NCI-H146 (cell line): ENCODE results near the gene IFT122.

ENCODE experiments used
- DNase-seq: peaks from one replicate; lab custom pipeline; 2025; lab: John Stamatoyannopoulos, UW

Gene IFT122

DNA sequence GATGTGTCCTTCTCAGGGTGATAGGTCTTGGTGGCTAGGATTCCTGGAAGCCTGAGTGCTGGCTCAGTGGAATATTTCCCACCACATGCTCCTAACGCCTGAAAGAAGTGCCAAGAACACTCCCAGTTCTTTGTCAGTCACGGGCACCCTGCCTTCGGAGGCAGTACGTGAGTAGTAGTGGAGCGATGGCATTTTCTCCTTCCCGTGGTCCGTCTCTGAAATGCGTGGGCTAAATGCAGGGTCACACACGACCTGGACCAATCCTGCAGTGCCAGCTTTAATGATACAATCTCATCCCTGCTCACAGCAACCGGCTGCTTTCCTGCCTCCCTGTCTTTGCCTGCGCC is 117.5 kb downstream of the IFT122 start:
- DNase-seq, result no peak

DNA sequence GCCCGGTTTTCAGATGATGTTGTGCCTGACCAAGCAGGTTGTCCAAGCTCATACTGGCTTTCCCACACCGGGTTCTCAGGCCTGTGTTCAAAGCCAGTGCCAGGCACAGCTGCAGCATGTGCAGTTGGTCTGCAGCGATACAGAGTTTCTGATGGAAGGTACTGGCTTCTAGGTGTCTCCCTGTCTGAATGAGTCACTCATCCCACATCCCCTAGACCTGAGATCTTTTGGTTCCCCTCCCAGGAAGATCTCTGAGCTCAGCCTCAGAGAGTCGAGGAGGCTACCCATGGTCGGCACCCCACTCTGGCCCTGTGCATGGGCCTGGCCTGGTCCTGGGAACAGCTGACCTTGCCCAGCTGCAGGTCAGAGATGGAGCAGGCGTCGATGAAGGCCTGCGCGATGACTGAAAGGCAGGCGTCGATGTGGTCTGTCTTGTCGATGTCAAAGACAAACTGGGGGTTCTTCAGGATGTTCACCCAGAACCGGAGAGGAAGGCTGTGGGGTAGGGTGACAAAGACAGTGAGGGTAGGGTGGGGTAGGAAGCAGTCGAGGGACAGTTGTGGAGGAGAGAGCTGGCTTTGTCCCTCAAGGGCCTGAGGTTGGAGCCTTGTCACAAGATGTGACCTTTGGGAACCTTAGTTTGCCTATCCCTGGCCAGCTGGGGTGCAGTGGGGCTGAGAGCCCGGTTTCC is 118.2 kb downstream of the IFT122 start:
- DNase-seq, result no peak

DNA sequence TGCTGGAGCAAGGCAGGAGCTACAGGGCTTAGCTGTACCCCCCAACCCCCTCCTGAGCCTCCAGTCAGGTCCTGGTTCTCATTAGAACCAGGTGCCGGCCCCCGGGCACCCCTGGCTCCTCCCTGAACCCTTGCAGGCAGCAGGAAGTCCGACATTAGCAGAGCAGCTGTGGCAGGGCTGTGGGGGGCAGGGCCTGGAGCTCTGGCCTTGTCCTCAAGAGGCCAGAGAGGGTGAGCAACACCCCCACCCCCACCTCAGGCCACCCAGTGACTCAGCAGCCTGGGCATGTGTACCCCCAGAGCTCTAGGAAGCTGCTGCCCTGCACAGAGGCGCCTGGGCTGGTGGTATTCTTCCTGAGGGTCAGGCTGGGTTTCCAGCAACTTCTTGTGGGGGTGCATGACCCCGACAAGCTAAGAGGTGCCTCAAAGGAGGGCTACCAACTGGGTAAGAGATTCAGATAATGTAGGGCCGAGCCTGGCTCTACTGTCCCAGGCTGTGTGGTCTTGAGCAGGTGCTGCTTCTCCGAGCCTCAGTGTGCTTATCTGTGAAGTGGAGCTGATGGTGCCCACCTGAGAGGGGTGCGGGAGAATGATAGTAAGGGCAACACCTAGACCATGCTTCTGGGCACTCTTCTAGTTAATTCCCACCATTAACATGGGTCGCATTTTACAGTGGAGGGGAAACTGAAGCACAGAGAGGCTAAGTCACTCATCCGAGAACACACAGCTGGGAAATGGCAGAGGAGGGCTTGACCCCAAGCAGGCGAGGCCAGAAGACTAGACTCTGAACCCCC is 118.9 kb downstream of the IFT122 start:
- DNase-seq, result no peak

DNA sequence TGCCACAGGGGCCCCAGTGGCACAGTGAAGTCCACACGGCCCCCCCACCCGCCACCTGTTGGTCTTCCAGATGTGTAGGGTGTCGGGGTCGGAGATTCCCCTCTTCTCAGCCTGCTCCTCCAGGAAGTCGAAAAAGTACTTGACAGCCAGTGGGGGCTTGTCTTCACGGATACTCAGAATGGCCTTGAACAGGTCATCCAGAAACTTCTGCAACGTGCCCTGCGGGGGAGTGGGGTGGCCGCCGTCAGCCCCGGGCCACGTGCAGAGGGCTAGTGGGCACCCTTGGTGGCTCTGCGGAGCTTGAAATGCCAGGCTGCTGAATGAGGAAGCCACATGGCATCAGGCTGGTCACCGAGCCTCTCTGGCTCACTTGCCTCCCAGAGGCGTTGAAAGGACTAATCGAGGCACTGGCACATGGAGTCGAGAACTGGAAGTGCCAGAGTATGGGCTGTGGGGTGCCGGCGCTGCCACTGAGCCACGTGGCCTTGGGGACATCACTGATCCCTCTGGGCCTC is 119.6 kb downstream of the IFT122 start:
- DNase-seq, result no peak

DNA sequence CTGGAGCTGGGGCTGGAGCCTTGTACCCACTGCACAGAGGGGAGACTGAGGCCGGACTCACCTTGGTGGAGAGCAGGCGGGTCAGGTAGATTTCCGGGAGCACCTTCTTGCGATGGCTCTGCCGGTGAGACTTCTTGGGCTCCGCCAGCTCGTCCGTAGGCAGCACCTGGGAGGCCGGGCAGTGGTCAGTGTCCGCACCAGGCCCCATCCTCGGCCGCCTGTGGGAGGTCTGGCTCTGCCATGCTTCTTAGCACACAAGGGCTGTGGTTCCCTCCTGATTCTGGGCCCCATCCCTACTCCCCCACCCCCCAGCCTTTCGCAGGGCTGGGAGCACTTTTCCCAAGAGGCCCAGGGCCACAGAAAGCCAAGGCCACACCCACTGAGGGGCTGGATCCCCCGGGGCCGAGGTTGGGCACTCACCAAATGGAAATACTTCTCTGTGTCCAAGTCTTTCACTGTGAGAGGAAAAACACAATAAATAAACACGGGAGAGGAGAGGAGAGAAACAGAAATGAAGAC is 120.3 kb downstream of the IFT122 start:
- no peak for DNase-seq

DNA sequence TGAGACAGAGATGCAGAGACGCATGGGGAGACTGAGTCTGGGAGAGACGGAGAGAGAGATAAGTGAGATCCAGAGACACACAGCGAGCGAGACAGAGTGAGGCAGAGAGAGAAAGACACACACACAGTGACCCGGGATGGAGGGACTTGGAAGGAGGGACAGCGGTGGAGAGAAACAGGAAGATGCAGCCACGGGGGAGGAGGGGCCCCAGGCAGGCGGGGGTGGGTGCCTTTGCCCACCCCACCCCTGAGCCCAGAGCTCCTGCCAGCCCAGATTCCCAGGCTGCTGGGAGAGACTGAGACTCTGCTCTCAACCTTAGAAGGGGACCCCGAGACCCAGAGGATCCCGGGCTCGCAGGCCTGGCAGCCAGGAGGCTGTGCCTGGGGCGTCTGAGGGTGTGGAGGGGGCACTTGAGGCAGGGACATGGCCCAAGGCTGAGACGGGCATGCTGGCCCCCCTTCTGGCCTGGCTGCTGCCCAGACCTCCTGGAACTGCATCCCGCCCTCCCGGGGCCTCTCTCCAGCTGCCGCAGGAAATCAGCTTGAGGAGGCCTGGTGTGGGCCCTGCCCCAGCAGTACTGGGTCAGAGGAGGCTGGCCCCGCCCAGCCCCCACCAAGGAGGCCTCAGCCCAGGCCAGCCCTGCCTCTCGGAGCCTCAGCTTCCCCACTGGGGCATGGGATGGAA is 121.0 kb downstream of the IFT122 start:
- DNase-seq, result no peak

DNA sequence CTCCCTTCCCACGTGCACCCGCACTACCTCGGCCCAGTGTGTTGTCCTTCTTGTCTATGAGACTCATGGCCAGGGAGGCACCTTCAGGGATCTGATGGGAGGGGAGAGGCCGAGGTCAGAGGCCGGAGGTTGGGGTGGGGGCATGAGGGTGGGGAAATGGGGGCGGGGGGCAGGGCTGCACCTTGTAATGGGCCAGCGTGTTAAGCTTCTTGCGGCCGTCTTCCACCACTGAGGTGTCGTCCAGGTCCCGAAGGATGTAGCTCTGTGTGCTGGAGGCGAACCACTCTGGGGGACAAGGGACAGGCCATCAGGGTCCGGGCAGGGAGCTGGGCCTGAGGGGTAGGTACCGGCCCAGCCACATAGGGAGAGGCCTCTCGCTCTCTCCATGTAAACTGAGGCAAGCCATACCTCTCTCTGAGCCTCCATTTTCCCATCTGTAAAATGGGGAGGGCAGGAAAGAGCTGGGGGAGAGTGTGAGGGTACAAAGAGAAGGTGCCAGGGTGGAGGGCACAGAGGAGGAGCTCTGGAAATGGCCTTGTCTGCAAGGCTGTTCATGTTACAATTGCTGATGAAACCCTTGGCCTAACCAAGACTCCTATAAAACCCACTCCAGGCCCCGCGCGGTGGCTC is 121.7 kb downstream of the IFT122 start:
- DNase-seq, result no peak

DNA sequence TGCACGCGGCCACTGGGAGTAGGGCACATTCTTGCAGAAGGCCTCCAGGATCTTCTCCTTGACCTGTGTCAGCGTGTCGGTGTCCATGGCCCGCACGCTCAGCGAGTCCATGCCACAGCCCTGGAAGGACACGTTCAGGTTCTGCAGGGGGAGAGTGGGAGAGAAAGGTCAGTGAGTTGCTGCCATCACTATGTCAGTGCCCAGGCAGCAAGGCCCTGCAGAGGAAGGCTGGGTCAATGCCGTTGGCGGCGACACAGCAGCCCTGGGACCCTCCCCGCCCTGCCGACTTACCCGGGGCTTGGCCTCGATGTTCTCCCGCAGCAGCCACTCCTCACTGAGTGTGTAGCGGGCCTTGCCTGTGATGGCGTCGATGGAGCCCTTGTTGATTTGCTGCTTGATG is 122.8 kb downstream of the IFT122 start:
- no peak for DNase-seq

DNA sequence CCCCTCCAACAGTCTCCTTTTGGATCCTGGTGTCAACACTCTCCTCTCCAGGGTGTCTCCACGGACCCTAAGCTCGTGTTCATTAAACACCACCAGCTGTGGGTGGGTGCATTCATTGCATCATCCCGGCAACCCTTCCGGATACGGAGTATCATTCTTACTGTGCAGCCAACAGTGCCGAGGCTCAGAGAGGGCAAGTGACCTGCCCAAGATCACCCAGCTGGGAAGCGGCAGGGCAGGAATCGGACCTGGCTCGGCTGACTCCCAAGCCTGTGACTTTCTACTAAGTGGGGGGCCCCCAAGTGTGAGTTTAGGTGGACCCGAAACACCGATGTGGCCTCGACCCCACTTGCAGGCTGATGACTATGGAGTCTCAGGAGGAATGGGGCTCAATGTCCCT is 123.3 kb downstream of the IFT122 start:
- DNase-seq, result no peak

DNA sequence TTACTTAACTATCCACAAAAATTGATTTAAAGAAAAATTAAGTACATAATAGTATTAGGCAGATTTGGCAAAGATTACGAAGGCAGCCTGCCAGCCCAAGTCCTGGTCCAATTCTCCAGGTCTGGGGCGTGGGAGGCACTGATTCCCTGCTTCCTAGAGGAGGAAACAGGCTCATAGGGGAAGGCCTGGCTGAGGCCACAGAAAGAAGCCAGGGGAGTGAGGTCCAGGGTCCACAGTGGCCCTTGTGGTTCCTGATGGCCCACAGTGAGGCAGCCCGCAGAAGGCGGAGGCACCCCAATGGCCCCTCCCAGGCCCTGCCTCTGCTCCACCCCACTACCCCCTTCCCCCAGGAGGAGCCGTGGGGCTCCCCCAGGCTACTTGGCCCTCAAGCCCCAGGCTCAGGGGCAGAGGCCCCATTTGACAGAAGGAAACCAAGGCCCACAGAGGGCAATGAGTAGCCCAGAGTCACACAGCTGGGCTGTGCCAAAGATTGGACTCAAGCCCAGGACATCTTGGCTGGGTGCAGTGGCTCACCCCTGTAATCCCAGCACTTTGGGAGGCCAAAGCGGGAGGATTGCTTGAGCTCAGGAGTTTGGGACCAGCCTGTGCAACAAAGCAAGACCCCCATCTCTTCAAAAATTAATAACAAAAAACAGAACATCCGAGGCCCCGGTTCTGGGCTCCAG is 124.0 kb downstream of the IFT122 start:
- DNase-seq, result no peak

DNA sequence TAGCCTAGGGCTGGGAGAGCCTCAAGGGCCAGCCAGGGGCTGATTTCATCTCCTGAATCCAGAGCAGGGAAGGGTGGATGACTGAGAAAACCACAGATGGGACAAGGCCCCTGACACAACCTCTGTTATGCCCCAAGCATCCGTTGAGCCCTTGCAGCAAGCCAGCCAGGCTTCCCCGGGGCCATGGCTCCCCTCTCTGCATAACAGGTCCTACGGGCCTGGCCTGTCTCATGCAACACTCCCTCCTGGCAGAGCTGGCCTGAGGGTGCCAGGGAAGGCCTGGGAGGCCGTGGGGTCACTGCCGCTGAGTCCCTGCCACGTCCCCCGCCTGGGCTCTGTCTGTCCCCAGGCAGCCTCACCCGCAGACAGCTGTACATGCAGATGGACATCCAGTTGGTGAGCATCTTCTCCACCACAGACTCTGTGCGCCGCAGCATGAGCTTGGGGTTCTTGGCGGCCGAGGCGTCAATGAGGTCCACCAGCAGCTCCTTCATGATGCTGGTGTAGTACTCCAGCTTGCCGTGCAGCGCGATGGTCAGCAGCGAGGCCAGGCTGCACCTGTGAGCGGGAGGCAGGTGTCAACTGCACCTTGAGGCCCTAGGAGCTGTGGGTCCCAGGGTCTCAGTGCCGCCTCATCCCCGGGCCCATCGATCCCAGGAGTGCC is 125.1 kb downstream of the IFT122 start:
- DNase-seq, result no peak

DNA sequence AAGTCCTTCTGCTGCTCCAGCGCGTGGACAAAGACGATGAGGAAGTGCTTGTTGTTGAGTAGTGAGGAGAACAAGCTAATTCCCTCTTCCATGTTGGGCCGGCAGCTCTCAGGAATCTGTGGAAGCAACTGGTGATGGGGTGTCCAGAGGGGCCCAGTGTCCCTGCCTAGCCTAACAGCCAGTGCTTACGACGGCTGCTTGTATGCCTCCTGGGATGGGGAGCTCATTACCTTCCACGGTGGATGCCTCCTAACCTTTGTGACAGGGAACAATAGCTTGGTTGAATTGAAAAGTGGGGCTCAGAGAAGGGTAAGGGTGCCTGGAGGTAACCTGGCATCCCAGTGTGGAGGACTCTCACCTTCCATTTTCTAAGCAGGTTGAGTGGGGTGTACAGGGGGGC is 125.9 kb downstream of the IFT122 start:
- DNase-seq, result no peak

DNA sequence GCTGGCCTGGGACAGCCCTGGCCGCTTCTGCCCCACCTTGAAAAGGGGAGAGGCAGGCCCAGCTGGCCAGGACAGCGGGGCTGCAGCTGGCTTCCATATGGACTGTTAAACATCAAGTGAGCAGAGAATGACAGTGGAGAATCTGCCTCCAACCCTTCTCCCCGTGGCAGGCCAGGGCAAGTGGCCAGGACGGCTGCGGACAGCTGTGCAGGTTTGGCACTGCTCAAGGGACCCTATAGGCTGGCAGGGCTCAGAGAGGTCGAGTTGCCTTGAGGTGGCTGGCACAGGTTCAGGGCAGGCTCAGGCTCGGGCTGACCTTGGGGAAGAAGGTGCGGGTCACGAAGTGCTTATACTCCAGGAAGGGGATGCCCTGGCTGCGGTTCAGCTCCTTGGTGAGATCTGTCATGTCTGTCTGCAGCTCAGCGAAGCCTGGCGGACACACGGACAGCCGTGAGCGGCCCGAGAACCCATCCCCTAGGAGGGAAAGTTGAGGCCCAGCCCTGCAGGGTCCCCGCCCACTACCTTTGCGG is 127.2 kb downstream of the IFT122 start:
- no peak for DNase-seq

DNA sequence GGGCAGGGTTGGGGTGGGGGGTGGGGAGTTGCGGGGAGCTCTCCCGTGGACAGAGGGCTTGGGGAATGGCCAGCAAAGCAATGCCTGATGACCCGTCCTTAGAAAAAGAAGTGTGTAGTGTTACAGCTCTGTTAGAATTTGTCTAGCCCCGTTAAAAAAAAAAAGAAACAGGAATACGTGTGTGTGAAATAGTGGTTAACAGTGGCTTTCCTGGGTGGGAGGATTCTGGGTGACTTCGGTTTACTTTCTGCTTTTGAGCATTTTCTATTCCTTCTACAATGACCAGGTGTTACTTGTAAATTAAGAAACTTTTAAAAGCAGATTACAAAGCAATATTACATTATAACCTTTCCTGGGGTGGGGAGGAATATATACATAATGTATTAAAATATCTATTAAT is 127.9 kb downstream of the IFT122 start:
- DNase-seq, result no peak

DNA sequence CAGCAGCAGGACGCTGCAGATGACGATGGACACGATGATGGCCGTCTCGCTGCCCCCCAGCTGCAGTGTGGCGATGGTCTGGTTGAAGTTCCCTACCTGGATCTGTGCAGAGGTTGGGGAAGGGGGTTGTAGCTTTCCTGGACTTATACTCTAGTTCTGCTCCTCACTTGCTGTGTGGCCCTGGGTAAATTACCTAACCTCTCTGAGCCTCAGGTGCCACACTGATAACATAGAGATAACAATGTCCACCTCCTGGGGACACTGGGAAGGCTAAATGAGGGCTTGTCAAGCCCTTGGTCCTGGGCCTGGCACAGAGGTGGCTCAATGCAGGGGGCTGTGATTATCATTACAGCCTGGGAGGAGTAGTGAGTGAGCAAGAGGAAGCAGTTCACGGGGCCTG is 129.8 kb downstream of the IFT122 start:
- no peak for DNase-seq
